Stomach (tissue), 9 donors: ENCODE measurements around the gene RPUSD4. TPM values are rescaled to one million over a fixed set of nuclear protein-coding genes. Genes with fewer than 3 reads are reported as not detected.
"Not testable (repeated sequence)": the region's sequence is repeated elsewhere in the genome, so short reads cannot be mapped to it uniquely, and the experiment has no call there.

ENCODE experiments used
- DNase-seq, 2 donors: peaks; one replicate each; pipeline versions ENCODE4 v3.0.0 to v3.0.0-alpha.2; 2013 to 2019
- H3K27ac ChIP-seq, 5 donors: fragments of 200-600 bp in 4 of 5; sonication (generic) in 4 of 5; one replicate each; pipeline ENCODE4 v1.5.1; 2013 to 2019; ENCODE audit warnings: mild to moderate bottlenecking in 1 of 5, moderate library complexity in 1 of 5
- H3K27me3 ChIP-seq, 3 donors: fragments of 200-600 bp; sonication (generic); one replicate each; pipeline ENCODE4 v1.5.1; 2017 to 2019; ENCODE audit warnings: mixed run types in 1 of 3
- H3K36me3 ChIP-seq, 4 donors: fragments of 200-600 bp; sonication (generic); 1 replicate in 3 of 4; 2 replicates in 1 of 4; pipeline ENCODE4 v1.5.1; 2016 to 2019
- H3K4me1 ChIP-seq, 4 donors: fragments of 200-600 bp; sonication (generic); one replicate each; pipeline ENCODE4 v1.5.1; 2016 to 2019
- H3K4me3 ChIP-seq, 4 donors: fragments of 200-600 bp; sonication (generic) in 3 of 4; one replicate each; pipeline ENCODE4 v1.5.1; 2016 to 2019; ENCODE audit warnings: mild to moderate bottlenecking in 1 of 4
- H3K9me3 ChIP-seq, 4 donors: fragments of 200-600 bp; sonication (generic); one replicate each; pipeline ENCODE4 v1.5.1; 2016 to 2019
- EP300 ChIP-seq: sonication (generic); formaldehyde crosslinking; IDR thresholded peaks from one replicate; pipeline ENCODE4 v1.6.1; 2017; ENCODE audit warnings: antibody characterized with exemption
- POLR2A ChIP-seq, 4 donors: fragments of 450-650 bp; IDR thresholded peaks; one replicate each; pipeline ENCODE4 v1.6.1; 2016; ENCODE audit warnings: antibody characterized with exemption in 4 of 4, control low read depth in 2 of 4, mild to moderate bottlenecking in 1 of 4, moderate library complexity in 1 of 4
- POLR2AphosphoS5 ChIP-seq, 3 donors: sonication (generic); formaldehyde crosslinking; IDR thresholded peaks; one replicate each; pipeline ENCODE4 v1.6.1; 2016; ENCODE audit warnings: antibody characterized with exemption in 3 of 3
- WGBS, 5 donors: extraction: QIAGEN DNeasy Blood & Tissue Kit in 3 of 5; methylation state at CpG; one replicate each; pipeline versions ENCODE4 v1.1.5 to v1.1.7; 2013 to 2018; 5-methylcytosine and 5-hydroxymethylcytosine counted together
- intact Hi-C: fragments of 100-400 bp; cut with DNase I; formaldehyde crosslinking; loops from one replicate; pipeline ENCODE4 v1.15.1; 2023; ENCODE audit warnings: low total_unique reads
- polyA plus RNA-seq, 3 donors: library from polyadenylated mRNA; stranded (reverse); fragments of 200-250 nt; gene quantifications; one replicate each; pipeline ENCODE4 v1.2.3, GENCODE V29; 2013
- total RNA-seq, 5 donors: library from RNA; depleted of rRNA; stranded (reverse); fragments of >200 nt; gene quantifications; one replicate each; pipeline versions ENCODE4 v1.1.0 to v1.2.3, GENCODE V29; 2014 to 2016
- TF ChIP-seq, protein P1 (sequence below), 7 experiments: fragments of 450-650 bp in 4 of 7; fragments of 200-600 bp in 3 of 7; sonication (generic) in 3 of 7; IDR thresholded peaks; one replicate each; pipeline ENCODE4 v1.5.1; 2016 to 2019; ENCODE audit warnings: antibody characterized with exemption in 7 of 7, control low read depth in 2 of 7, mild to moderate bottlenecking in 1 of 7
- donor health status: healthy with polysubstance abuse.
- donor health status: Bipolar disorder and iron deficiency.
- donor health status: healthy.

The RPUSD4 gene
- total and polyA plus RNA-seq, 8 donors, result 16.8 to 63.4 (median 25.2) TPM

DNA sequence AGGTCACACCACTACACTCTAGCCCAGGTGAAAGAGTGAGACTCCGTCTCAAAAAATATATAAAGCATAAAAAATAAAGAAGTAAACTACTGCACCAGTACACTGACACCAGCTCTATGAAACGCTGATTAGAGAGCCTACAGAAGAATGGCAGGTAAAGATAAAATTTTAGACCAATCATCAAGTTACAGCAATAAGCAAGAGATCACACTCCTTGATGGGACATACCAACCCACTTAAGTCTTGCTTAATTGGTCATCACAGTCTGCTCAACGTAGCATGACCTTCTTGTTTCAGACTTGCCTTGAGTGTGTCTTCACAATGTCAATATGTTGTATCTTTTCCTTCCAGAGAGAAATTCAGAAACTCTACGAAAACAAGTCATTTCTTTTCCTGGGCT, 44.8 kb upstream of the RPUSD4 start:
- intact Hi-C loops, result no loop called here
- Histone ChIP-seq H3K4me3 (no peak overlapping the region), H3K27ac (no peak overlapping the region), H3K9me3 (no peaks in the 10 kb centered on the region), H3K36me3 (peaks cover 16 to 82% (median 71%) of the 10 kb centered on the region in 4 donors), H3K27me3 (no peaks in the 10 kb centered on the region), H3K4me1 (peaks cover 0 to 9% (median 3%) of the 10 kb centered on the region in 4 donors)
- 85 to 93% (median 91%) methylated on average over 4 of the region's 4 CpGs for WGBS, 5 donors
- TF ChIP-seq POLR2AphosphoS5 (IDR thresholded peaks at IDR 0.05), result no peak
- TF ChIP-seq POLR2A (IDR thresholded peaks at IDR 0.05), result no peak
- no peak for TF ChIP-seq EP300
- no peak for DNase-seq

DNA sequence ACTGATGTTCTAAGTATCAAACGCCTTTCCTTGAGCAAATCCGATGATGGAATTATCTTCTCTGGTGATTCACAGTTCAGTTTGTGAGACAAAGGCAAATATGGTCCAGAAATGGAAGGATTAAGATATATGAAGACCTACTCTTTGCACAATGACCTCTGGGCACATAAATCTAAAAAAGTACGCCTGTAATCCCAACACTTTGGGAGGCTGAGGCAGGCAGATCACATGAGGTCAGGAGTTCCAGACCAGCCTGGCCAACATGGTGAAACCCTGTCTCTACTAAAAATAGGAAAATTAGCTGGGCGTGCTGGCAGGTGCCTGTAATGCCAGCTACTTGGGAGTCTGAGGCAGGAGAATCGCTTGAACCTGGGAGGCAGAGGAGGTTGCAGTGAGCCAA, 44.1 kb upstream of the RPUSD4 start:
- H3K9me3 ChIP-seq, H3K4me3 ChIP-seq, DNase-seq, H3K27me3 ChIP-seq, H3K4me1 ChIP-seq, intact Hi-C loops, H3K27ac ChIP-seq: not testable (repeated sequence)
- peaks cover 16 to 83% (median 68%) of the 10 kb centered on the region in 4 donors for H3K36me3 ChIP-seq
- WGBS, 5 donors, result 92 to 95% (median 93%) methylated on average over 5 of the region's 5 CpGs

DNA sequence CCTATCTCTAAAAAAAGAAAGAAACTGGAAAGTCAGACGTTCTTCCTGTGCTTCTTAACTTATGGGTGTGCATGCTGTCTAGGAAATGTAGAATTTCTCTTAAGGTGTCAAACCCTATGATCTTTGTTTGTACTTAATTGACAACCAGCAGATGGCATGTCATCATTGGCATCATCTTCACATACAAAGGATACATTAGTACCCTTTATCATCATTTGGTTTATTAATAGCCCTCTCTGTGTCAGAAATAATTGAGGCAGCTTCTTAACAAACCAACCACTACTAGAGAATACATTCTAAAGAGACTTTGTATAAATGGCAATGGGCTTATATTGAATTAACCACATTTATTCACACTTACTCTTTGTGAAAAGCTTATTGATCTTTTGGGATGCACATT, 43.4 kb upstream of the RPUSD4 start:
- WGBS, 5 donors, result 57 to 80% (median 72%) methylated on average over 1 of the region's 1 CpG

DNA sequence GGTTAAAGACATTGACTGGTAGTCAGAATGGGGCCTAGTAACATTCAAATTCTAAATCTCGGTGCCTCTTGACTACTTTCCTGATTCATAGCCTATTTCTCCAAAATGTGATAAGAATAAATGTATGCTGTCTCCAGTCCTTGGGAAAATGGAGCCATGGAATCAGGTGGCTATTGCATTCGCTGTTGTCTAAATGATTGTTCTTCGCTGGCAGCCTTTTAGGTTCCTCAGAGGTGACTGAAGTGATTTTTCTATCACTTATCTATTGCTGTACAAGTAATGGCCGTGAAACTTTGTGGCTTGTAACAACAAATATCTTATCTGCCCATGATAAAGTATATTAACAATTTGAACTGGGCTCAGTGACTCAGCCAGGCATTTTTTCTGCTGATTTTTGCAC, 41.8 kb upstream of the RPUSD4 start:
- WGBS, 5 donors, result 31 to 72% (median 45%) methylated on average over 4 of the region's 4 CpGs
- Histone ChIP-seq H3K4me3 (no peak overlapping the region), H3K27me3 (no peaks in the 10 kb centered on the region), H3K9me3 (no peaks in the 10 kb centered on the region), H3K27ac (no peak overlapping the region), H3K4me1 (peaks cover 0 to 9% (median 3%) of the 10 kb centered on the region in 4 donors), H3K36me3 (peaks cover 14 to 89% (median 73%) of the 10 kb centered on the region in 4 donors)
- intact Hi-C loops, result no loop called here
- TF ChIP-seq, protein P1, sequence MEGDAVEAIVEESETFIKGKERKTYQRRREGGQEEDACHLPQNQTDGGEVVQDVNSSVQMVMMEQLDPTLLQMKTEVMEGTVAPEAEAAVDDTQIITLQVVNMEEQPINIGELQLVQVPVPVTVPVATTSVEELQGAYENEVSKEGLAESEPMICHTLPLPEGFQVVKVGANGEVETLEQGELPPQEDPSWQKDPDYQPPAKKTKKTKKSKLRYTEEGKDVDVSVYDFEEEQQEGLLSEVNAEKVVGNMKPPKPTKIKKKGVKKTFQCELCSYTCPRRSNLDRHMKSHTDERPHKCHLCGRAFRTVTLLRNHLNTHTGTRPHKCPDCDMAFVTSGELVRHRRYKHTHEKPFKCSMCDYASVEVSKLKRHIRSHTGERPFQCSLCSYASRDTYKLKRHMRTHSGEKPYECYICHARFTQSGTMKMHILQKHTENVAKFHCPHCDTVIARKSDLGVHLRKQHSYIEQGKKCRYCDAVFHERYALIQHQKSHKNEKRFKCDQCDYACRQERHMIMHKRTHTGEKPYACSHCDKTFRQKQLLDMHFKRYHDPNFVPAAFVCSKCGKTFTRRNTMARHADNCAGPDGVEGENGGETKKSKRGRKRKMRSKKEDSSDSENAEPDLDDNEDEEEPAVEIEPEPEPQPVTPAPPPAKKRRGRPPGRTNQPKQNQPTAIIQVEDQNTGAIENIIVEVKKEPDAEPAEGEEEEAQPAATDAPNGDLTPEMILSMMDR (IDR thresholded peaks at IDR 0.05), result no peak
- no peak for TF ChIP-seq EP300
- no peak for TF ChIP-seq POLR2AphosphoS5 (IDR thresholded peaks at IDR 0.05)
- no peak for TF ChIP-seq POLR2A (IDR thresholded peaks at IDR 0.05)
- DNase-seq, result no peak

More for the DNA sequence above, 43.4 kb upstream of the RPUSD4 start:
- Histone ChIP-seq H3K4me1 (peaks cover 0 to 9% (median 3%) of the 10 kb centered on the region in 4 donors), H3K36me3 (peaks cover 16 to 83% (median 67%) of the 10 kb centered on the region in 4 donors), H3K27me3 (no peaks in the 10 kb centered on the region), H3K4me3 (no peak overlapping the region), H3K27ac (no peak overlapping the region), H3K9me3 (no peaks in the 10 kb centered on the region)
- TF ChIP-seq, protein P1 (IDR thresholded peaks at IDR 0.05), result no peak
- TF ChIP-seq POLR2A (IDR thresholded peaks at IDR 0.05) (no peak), POLR2AphosphoS5 (IDR thresholded peaks at IDR 0.05) (no peak)
- intact Hi-C loops, result no loop called here
- DNase-seq, result no peak

DNA sequence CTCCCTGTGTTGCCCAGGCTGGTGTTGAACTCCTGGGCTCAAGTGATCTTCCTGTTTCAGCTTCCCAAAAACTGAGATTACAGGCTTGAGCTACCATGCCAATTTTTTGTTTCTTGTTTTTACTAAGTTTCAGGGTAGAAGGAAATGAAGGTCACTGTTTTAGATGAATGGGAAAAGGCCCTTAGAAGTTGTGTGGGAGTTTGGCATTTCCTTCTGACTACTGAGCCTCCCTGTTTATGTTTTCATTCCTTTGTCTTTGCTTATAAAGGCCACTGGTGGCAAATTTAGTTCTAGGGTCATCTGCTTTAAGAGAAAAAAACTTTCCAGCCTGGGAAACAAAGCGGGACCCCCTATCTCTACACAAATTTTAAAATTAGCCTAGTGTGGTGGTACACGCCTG, 35.2 kb upstream of the RPUSD4 start:
- Histone ChIP-seq H3K4me3 (no peak overlapping the region), H3K9me3 (no peaks in the 10 kb centered on the region), H3K4me1 (no peaks in the 10 kb centered on the region), H3K36me3 (peaks cover 22 to 89% (median 73%) of the 10 kb centered on the region in 4 donors), H3K27me3 (no peaks in the 10 kb centered on the region), H3K27ac (no peak overlapping the region)
- no peak for DNase-seq
- TF ChIP-seq POLR2AphosphoS5 (IDR thresholded peaks at IDR 0.05) (no peak), EP300 (no peak), POLR2A (IDR thresholded peaks at IDR 0.05) (no peak)
- TF ChIP-seq, protein P1 (IDR thresholded peaks at IDR 0.05), result no peak
- intact Hi-C loops, result no loop called here
- WGBS, 5 donors, result 76 to 92% (median 86%) methylated on average over 2 of the region's 2 CpGs
